ENCODE results near the gene MCM5.

DNA sequence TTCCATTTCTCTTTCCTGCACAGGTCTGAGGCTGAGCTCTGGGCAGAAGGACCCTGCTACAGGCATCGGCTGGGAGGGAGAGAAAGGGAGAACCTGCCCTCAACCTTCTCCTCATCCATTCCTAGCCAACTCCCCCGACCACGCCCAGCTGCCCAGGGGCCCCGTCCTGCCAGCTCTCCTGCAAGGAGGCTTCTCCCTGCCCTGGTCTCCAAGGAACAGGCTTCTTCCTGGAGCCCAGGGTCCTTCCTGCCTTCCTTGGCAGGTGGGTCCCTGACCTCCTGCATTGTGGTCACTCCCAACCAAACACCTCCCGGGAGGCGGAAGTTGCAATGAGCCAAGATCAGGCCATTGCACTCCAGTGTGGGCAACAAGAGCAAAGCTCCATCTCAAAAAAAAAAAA, 31.6 kb upstream of the MCM5 start:
- TF ChIP-seq, protein P1, sequence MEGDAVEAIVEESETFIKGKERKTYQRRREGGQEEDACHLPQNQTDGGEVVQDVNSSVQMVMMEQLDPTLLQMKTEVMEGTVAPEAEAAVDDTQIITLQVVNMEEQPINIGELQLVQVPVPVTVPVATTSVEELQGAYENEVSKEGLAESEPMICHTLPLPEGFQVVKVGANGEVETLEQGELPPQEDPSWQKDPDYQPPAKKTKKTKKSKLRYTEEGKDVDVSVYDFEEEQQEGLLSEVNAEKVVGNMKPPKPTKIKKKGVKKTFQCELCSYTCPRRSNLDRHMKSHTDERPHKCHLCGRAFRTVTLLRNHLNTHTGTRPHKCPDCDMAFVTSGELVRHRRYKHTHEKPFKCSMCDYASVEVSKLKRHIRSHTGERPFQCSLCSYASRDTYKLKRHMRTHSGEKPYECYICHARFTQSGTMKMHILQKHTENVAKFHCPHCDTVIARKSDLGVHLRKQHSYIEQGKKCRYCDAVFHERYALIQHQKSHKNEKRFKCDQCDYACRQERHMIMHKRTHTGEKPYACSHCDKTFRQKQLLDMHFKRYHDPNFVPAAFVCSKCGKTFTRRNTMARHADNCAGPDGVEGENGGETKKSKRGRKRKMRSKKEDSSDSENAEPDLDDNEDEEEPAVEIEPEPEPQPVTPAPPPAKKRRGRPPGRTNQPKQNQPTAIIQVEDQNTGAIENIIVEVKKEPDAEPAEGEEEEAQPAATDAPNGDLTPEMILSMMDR (IDR thresholded peaks at IDR 0.05): no peak
- no peak for TF ChIP-seq POLR2A (IDR thresholded peaks at IDR 0.05)
